CD4-positive, alpha-beta T cell (primary cell): ENCODE results near the gene SHISA9. TPM values are rescaled to one million over a fixed set of nuclear protein-coding genes. Genes with fewer than 3 reads are reported as not detected.

Experiments
- ATAC-seq: fragments of 200-7000 bp; cut with Tn5 transposase; one replicate; pipeline ENCODE4 v1.10.0; 2022; ENCODE audit warnings: mild to moderate bottlenecking; ENCODE audit not compliant: poor library complexity
- CTCF ChIA-PET: fragments of 350-600 bp; sonication (Branson Sonifier 250); formaldehyde crosslinking; loops from one replicate; lab custom pipeline; 2021; ENCODE audit warnings: antibody characterized with exemption, inconsistent platforms; lab: Charles Lee
- POLR2A ChIA-PET: fragments of 350-600 bp; sonication (Branson Sonifier 250); formaldehyde crosslinking; loops from one replicate; lab custom pipeline; 2021; ENCODE audit warnings: antibody characterized with exemption, inconsistent platforms; lab: Charles Lee
- DNase-seq, 14 experiments: peaks; one replicate each; pipeline ENCODE4 v3.0.0-alpha.2; 2013 to 2020; ENCODE audit warnings: mixed read lengths in 2 of 14
- H3K27ac ChIP-seq, 2 donors: one replicate each; pipeline versions ENCODE4 v1.5.1 to v1.7.0; 2013; ENCODE audit warnings: low read length in 2 of 2, low read depth in 1 of 2, mild to moderate bottlenecking in 1 of 2
- H3K27me3 ChIP-seq, 2 experiments: 1 replicate in 1 of 2; 2 replicates in 1 of 2; pipeline versions ENCODE4 v1.6.1 to v1.7.0; 2013; ENCODE audit warnings: low read length in 2 of 2, control low read depth in 1 of 2, mild to moderate bottlenecking in 1 of 2, moderate library complexity in 1 of 2; ENCODE audit not compliant: insufficient read depth in 2 of 2, control insufficient read depth in 1 of 2
- H3K36me3 ChIP-seq: one replicate; pipeline ENCODE4 v1.6.1; 2013; ENCODE audit warnings: low read length, control low read depth; ENCODE audit not compliant: insufficient read depth
- H3K4me1 ChIP-seq: one replicate; pipeline ENCODE4 v1.6.1; 2013; ENCODE audit warnings: low read length, control low read depth; ENCODE audit not compliant: insufficient read depth
- H3K4me3 ChIP-seq: one replicate; pipeline ENCODE4 v1.5.1; 2013; ENCODE audit warnings: mild to moderate bottlenecking, low read length, moderate library complexity
- H3K9me3 ChIP-seq, 2 experiments: 1 replicate in 1 of 2; 2 replicates in 1 of 2; pipeline versions ENCODE4 v1.6.1 to v1.7.0; 2013; ENCODE audit warnings: low read length in 2 of 2, mild to moderate bottlenecking in 2 of 2, control low read depth in 1 of 2, moderate library complexity in 1 of 2; ENCODE audit not compliant: control insufficient read depth in 1 of 2, insufficient read depth in 1 of 2
- H3K27ac Mint-ChIP-seq: one replicate; pipeline ENCODE4 v1.8.0; 2020; ENCODE audit warnings: mixed read lengths
- H3K27me3 Mint-ChIP-seq: one replicate; pipeline ENCODE4 v1.8.0; 2021; ENCODE audit warnings: mixed read lengths
- H3K36me3 Mint-ChIP-seq: one replicate; pipeline ENCODE4 v1.8.0; 2021; ENCODE audit warnings: low read depth, mixed read lengths
- H3K4me1 Mint-ChIP-seq: one replicate; pipeline ENCODE4 v1.8.0; 2021; ENCODE audit warnings: low read depth, mixed read lengths
- H3K4me3 Mint-ChIP-seq: one replicate; pipeline ENCODE4 v1.8.0; 2020; ENCODE audit warnings: mild to moderate bottlenecking, mixed read lengths
- H3K9me3 Mint-ChIP-seq: one replicate; pipeline ENCODE4 v1.8.0; 2020; ENCODE audit warnings: mixed read lengths
- CTCF ChIP-seq: fragments of 200-600 bp; IDR thresholded peaks from one replicate; pipeline ENCODE4 v1.8.0; 2022; ENCODE audit warnings: antibody characterized with exemption, mild to moderate bottlenecking
- intact Hi-C, 2 experiments: fragments of 100-400 bp; cut with DNase I in 1 of 2; cut with micrococcal nuclease in 1 of 2; formaldehyde crosslinking; loops; one replicate each; pipeline versions ENCODE4 v1.15.1 to v1.9.0; 2023 to 2025; cut with DNase I, micrococcal nuclease
- total RNA-seq, 174 experiments: library from RNA in 2 of 174; stranded (reverse) in 2 of 174; gene quantifications; one replicate each; pipeline ENCODE4 v1.2.3 and lab custom pipeline; 2021 to 2026

SHISA9 gene
- total RNA-seq, 2 experiments from 2014 or later, result not detected

DNA sequence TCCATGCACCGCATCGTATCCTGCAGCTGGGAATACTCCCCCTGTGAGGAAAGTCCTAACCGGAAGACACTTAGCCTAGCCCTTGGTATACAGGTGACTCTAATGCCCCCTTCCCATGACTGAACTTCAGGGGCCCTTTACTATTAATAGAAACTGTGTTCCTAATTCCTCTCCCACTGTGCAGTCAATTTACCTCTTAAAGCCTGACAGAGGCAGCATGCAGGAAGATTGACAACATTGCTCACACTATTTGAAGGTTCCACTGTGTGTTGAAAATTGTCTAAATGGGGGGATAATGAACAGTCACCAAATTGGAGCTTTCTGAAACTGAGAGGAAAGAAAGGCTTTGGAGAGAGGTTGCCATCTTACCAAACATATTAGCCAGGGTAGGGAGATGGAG is 222.6 kb downstream of the SHISA9 start:
- intact Hi-C loops, result no loop called here
- ChIA-PET CTCF (no interaction called here), POLR2A (no interaction called here)
- no peak for TF ChIP-seq CTCF
- Histone ChIP-seq H3K27me3 (no peaks in the 10 kb centered on the region), H3K4me1 (no peaks in the 10 kb centered on the region), H3K4me3 (no peak overlapping the region), H3K36me3 (no peaks in the 10 kb centered on the region), H3K9me3 (peaks cover 0 to 4% of the 10 kb centered on the region in 2 experiments), H3K27ac (no peak overlapping the region)
- no peaks in the 10 kb centered on the region for H3K36me3 Mint-ChIP-seq
- ATAC-seq (no peak), DNase-seq (no peak)
- H3K27me3 Mint-ChIP-seq, result peaks cover 5% of the 10 kb centered on the region
- H3K4me3 Mint-ChIP-seq, result no peak overlapping the region
- H3K4me1 Mint-ChIP-seq, result no peaks in the 10 kb centered on the region
- H3K9me3 Mint-ChIP-seq, result no peaks in the 10 kb centered on the region
- no peak overlapping the region for H3K27ac Mint-ChIP-seq

GRCh38 chr16:13127144-13127543 is 225.7 kb downstream of the SHISA9 start:
- Mint-ChIP-seq H3K27ac (no peak overlapping the region), H3K27me3 (peaks cover 5% of the 10 kb centered on the region), H3K9me3 (peaks cover 4% of the 10 kb centered on the region), H3K36me3 (no peaks in the 10 kb centered on the region), H3K4me3 (no peak overlapping the region), H3K4me1 (no peaks in the 10 kb centered on the region)
- POLR2A ChIA-PET, result no interaction called here
- CTCF ChIA-PET, result no interaction called here
- TF ChIP-seq CTCF, result no peak
- Histone ChIP-seq H3K9me3 (peaks cover 0 to 4% of the 10 kb centered on the region in 2 experiments), H3K27ac (no peak overlapping the region), H3K27me3 (no peaks in the 10 kb centered on the region), H3K36me3 (no peaks in the 10 kb centered on the region), H3K4me3 (no peak overlapping the region), H3K4me1 (no peaks in the 10 kb centered on the region)
- DNase-seq (no peak), ATAC-seq (no peak)
- intact Hi-C loops, result no loop called here

GRCh38 chr16:13130586-13130985 is 229.2 kb downstream of the SHISA9 start:
- Mint-ChIP-seq H3K9me3 (peaks cover 4% of the 10 kb centered on the region), H3K4me3 (no peak overlapping the region), H3K36me3 (no peaks in the 10 kb centered on the region), H3K27me3 (peaks cover 9% of the 10 kb centered on the region), H3K27ac (no peak overlapping the region), H3K4me1 (no peaks in the 10 kb centered on the region)
- TF ChIP-seq CTCF, result no peak
- no peak overlapping the region for H3K4me3 ChIP-seq
- no peaks in the 10 kb centered on the region for H3K27me3 ChIP-seq
- DNase-seq (no peak), ATAC-seq (no peak)
- H3K9me3 ChIP-seq, result no peaks in the 10 kb centered on the region
- POLR2A ChIA-PET, result no interaction called here
- no peaks in the 10 kb centered on the region for H3K36me3 ChIP-seq
- H3K27ac ChIP-seq, result no peak overlapping the region
- intact Hi-C loops, result no loop called here
- H3K4me1 ChIP-seq, result no peaks in the 10 kb centered on the region
- CTCF ChIA-PET, result no interaction called here
